ENCODE measurements around the gene RALGPS1.

RALGPS1 gene

DNA sequence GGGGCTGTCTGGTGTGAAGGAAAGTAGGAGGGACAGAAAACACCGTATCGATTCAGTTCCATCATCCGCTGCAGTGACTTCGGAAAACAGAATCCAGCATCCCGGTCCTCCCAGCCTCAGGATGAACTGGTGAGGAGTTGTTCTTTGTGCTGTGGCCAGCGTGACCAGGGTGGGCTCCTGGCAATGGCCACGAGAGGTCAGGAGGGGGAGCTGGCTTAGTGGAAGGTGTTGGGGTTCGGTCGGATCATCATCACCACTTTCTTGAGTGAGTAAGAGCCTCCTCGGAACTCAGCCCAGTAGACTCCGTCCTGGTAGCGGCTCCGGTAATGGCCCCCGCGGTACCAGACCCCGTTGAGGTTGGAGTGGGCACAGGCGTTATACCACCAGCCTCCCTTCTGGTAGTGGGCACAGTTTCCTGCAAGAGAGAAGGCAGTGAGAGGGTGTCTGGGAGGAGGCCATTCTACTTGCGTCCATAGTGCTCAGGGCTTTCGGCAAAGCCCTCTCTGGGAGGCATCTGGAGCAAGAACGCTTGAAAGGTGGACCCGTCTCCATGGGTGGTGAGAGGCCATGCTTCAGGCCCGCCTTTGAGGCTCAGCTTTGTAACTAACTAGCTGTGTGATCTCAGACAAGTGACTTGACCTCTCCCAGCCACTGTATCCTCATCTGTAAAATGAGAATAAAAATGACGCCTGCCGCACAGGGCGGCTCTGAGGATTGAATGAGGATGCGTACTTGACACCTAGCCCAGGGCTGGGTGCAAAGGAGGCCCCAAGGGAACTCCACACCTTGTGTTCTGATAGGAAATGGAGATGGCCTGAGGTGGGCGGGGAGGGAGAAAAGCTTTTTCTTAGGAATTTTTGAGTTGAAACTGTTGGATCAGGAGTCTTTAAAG lies 174.4 kb downstream of the RALGPS1 start:
- Mint-ChIP-seq H3K36me3 (ENCODE audit: low read depth) (no peaks in the 10 kb centered on the region), H3K27ac (no peak overlapping the region), H3K9me3 (no peaks in the 10 kb centered on the region), H3K4me3 (no peak overlapping the region), H3K4me1 (ENCODE audit: low read depth) (no peaks in the 10 kb centered on the region), H3K27me3 (peaks cover 16% of the 10 kb centered on the region)
- intact Hi-C loops (cut with micrococcal nuclease): no loop called here

- H3K4me3 Mint-ChIP-seq: no peak overlapping the region
- H3K4me1 Mint-ChIP-seq (ENCODE audit: low read depth): no peaks in the 10 kb centered on the region
Measured at GRCh38 chr9:127089631-127090081, 175.1 kb downstream of the RALGPS1 start.

GRCh38 chr9:127090341-127090985 lies 175.9 kb downstream of the RALGPS1 start:
- H3K4me1 Mint-ChIP-seq (ENCODE audit: low read depth): no peaks in the 10 kb centered on the region
- intact Hi-C loops (cut with micrococcal nuclease): no loop called here
- H3K4me3 Mint-ChIP-seq: no peak overlapping the region
- no peak overlapping the region for H3K27ac Mint-ChIP-seq
- H3K27me3 Mint-ChIP-seq: peaks cover 11% of the 10 kb centered on the region
- no peaks in the 10 kb centered on the region for H3K36me3 Mint-ChIP-seq (ENCODE audit: low read depth)
- no peaks in the 10 kb centered on the region for H3K9me3 Mint-ChIP-seq

More at GRCh38 chr9:127089631-127090081, 175.1 kb downstream of the RALGPS1 start:
- Mint-ChIP-seq H3K27me3 (peaks cover 11% of the 10 kb centered on the region), H3K27ac (no peak overlapping the region), H3K36me3 (ENCODE audit: low read depth) (no peaks in the 10 kb centered on the region), H3K9me3 (no peaks in the 10 kb centered on the region)
- intact Hi-C loops (cut with micrococcal nuclease): no loop called here

- Mint-ChIP-seq H3K27me3 (peaks cover 10% of the 10 kb centered on the region), H3K4me3 (no peak overlapping the region), H3K27ac (no peak overlapping the region), H3K36me3 (ENCODE audit: low read depth) (no peaks in the 10 kb centered on the region), H3K4me1 (ENCODE audit: low read depth) (no peaks in the 10 kb centered on the region), H3K9me3 (no peaks in the 10 kb centered on the region)
- intact Hi-C loops (cut with micrococcal nuclease): no loop called here
Measured at GRCh38 chr9:127091526-127091925, 176.9 kb downstream of the RALGPS1 start.

DNA sequence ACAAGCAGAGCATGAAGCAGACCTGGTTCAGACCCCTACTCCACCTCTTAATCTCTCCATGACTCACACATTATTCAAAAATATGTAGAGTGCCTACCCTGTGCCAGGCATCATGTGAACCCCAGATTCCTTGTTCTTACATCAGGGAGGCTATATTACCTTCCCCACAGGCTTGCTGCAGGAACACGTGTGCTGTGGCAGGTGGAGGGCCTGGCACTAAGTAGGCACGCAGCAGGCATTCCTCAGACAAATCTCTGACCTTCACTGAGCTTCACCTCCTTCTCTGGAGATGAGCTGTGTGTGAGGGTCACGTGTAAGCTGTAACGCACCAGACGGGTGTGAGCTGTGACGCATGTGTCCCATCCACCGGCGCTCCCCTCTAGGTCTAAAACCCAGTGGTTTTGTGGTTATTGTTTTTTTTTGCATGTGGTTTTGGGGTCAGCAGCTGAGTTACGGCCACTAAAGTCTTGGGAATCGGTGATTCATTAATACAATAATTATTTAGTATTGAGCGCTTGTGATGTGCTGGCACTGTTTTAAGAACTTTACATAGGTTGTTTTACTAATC lies 177.5 kb downstream of the RALGPS1 start:
- H3K36me3 Mint-ChIP-seq (ENCODE audit: low read depth): no peaks in the 10 kb centered on the region
- no peak overlapping the region for H3K27ac Mint-ChIP-seq
- H3K9me3 Mint-ChIP-seq: no peaks in the 10 kb centered on the region
- no peak overlapping the region for H3K4me3 Mint-ChIP-seq
- intact Hi-C loops (cut with micrococcal nuclease): no loop called here
- H3K4me1 Mint-ChIP-seq (ENCODE audit: low read depth): no peaks in the 10 kb centered on the region
- peaks cover 8% of the 10 kb centered on the region for H3K27me3 Mint-ChIP-seq

DNA sequence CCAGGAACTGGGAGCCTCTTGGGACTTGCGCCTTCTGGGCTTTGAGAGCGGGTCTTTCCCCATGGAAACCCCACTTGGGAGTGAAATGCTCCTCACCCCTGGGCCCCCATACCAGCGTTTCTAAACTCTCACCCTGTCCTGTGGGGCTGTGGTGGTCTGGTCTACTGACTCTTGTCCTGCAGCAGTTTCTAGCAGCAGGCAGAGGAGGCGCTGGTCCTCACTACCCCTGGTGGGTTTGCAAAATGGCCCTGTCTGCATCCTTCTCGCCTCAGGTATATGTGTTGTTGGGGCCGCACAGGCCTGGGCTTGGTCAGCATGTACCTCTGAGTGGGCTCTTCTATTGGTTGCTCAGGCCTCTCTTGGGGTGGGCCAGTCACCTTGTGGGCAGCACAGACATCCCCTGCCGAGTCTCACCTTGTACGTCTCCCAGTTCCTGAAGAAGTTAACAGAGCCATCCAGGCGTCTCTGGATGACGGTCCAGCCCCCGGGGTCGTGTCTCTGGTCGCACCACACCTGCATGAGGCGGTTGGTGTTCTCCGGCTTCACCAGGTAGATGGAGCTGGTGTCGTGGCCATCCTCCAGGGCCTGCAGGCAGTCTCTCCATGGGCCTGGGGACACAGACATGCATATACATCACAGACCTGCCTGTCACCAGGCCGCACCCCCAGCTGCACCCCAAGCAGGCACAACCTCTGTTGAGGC lies 178.9 kb downstream of the RALGPS1 start:
- Mint-ChIP-seq H3K4me3 (no peak overlapping the region), H3K4me1 (ENCODE audit: low read depth) (no peaks in the 10 kb centered on the region), H3K9me3 (no peaks in the 10 kb centered on the region), H3K27me3 (peaks cover 10% of the 10 kb centered on the region), H3K27ac (no peak overlapping the region), H3K36me3 (ENCODE audit: low read depth) (no peaks in the 10 kb centered on the region)
- intact Hi-C loops (cut with micrococcal nuclease): no loop called here

GRCh38 chr9:127095411-127095810 lies 180.8 kb downstream of the RALGPS1 start:
- H3K4me3 Mint-ChIP-seq: no peak overlapping the region
- H3K36me3 Mint-ChIP-seq (ENCODE audit: low read depth): no peaks in the 10 kb centered on the region
- intact Hi-C loops (cut with micrococcal nuclease): no loop called here
- peaks cover 6% of the 10 kb centered on the region for H3K27me3 Mint-ChIP-seq
- no peak overlapping the region for H3K27ac Mint-ChIP-seq
- H3K9me3 Mint-ChIP-seq: no peaks in the 10 kb centered on the region
- no peaks in the 10 kb centered on the region for H3K4me1 Mint-ChIP-seq (ENCODE audit: low read depth)

GRCh38 chr9:127096208-127096607 lies 181.6 kb downstream of the RALGPS1 start:
- intact Hi-C loops (cut with micrococcal nuclease): no loop called here
- Mint-ChIP-seq H3K9me3 (no peaks in the 10 kb centered on the region), H3K4me1 (ENCODE audit: low read depth) (no peaks in the 10 kb centered on the region), H3K27me3 (peaks cover 8% of the 10 kb centered on the region), H3K36me3 (ENCODE audit: low read depth) (no peaks in the 10 kb centered on the region), H3K27ac (no peak overlapping the region), H3K4me3 (no peak overlapping the region)

DNA sequence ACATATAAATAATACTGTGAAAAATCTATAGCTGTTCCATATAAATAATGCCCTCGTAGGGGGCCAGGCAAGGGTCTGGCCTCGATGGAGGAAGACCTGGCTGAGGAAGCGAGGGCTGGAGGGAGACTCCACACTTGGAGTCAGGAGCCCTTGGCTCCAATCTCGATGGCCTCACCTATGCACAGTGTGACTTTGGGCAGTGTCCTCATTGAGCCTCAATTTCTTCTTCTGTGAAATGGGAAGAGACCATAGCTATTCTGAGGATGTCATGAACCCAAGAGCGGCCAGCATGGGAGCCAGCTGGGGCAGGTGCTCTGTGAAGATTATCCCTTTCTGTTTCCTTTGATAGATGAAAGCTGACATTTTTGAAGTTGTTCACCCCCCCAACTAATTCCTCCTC lies 183.1 kb downstream of the RALGPS1 start:
- H3K27ac Mint-ChIP-seq: no peak overlapping the region
- H3K4me3 Mint-ChIP-seq: no peak overlapping the region
- H3K4me1 Mint-ChIP-seq (ENCODE audit: low read depth): no peaks in the 10 kb centered on the region
- intact Hi-C loops (cut with micrococcal nuclease): no loop called here
- no peaks in the 10 kb centered on the region for H3K36me3 Mint-ChIP-seq (ENCODE audit: low read depth)
- H3K9me3 Mint-ChIP-seq: no peaks in the 10 kb centered on the region
- H3K27me3 Mint-ChIP-seq: peaks cover 6% of the 10 kb centered on the region

DNA sequence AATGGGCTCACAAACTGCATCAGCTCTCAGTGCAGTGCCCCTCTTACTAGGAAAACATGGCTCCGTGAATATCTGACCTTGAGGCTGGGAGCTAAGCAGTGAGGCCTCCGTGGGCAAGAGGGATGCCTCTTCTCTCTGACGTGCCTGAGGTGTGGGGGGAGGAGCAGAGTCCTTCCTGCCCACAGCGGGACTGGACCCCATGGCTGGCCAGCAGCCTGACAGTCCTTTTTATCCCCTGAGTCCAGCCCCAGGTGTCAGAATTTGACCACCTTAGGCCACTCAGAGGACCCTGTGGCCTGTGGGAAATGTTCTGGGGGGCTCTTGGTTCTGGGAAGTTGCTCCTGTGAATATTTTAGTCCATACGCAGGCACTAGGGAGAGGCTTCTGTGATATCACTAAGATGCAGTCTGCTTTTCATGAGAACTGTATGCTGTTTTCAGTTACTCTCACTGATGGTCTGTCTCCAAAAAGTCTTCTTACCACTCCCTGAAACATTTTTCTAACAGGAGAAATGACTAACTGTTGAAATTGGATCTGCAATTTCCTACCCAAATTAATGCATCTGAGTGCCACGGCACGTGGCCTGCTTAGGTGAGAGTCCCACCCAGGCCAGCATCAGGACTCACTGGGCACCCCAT lies 184.5 kb downstream of the RALGPS1 start:
- H3K4me1 Mint-ChIP-seq (ENCODE audit: low read depth): peaks cover 8% of the 10 kb centered on the region
- H3K27ac Mint-ChIP-seq: no peak overlapping the region
- no peak overlapping the region for H3K4me3 Mint-ChIP-seq
- intact Hi-C loops (cut with micrococcal nuclease): no loop called here
- no peaks in the 10 kb centered on the region for H3K36me3 Mint-ChIP-seq (ENCODE audit: low read depth)
- H3K27me3 Mint-ChIP-seq: peaks cover 6% of the 10 kb centered on the region
- H3K9me3 Mint-ChIP-seq: no peaks in the 10 kb centered on the region

GRCh38 chr9:127099664-127100063 lies 185.1 kb downstream of the RALGPS1 start:
- Mint-ChIP-seq H3K9me3 (no peaks in the 10 kb centered on the region), H3K27me3 (peaks cover 6% of the 10 kb centered on the region), H3K36me3 (ENCODE audit: low read depth) (no peaks in the 10 kb centered on the region), H3K4me1 (ENCODE audit: low read depth) (peaks cover 8% of the 10 kb centered on the region), H3K27ac (no peak overlapping the region), H3K4me3 (no peak overlapping the region)
- intact Hi-C loops (cut with micrococcal nuclease): no loop called here

DNA sequence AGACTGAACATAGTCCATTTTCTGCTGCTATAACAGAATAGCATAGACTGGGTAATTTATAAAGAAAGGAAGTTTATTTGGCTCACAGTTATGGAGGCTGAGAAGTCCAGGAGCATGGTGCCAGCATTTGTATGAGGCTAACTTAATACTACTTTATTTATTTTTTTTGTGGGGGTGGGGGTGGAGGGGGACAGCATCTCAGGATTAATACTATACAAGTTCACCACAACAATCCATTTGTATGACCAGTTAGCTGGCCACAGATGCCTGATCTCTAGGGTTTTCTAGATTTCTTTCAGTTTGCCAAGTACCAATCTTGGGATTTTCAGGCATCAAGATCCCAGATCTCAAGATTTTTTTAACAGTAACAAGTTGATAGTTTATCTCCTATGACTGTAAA lies 187.6 kb downstream of the RALGPS1 start:
- intact Hi-C loops (cut with micrococcal nuclease): no loop called here
- H3K4me1 Mint-ChIP-seq (ENCODE audit: low read depth): peaks cover 8% of the 10 kb centered on the region
- H3K27me3 Mint-ChIP-seq: peaks cover 6% of the 10 kb centered on the region
- H3K4me3 Mint-ChIP-seq: no peak overlapping the region
- H3K27ac Mint-ChIP-seq: no peak overlapping the region
- H3K9me3 Mint-ChIP-seq: no peaks in the 10 kb centered on the region
- no peaks in the 10 kb centered on the region for H3K36me3 Mint-ChIP-seq (ENCODE audit: low read depth)

GRCh38 chr9:127102788-127103187 lies 188.2 kb downstream of the RALGPS1 start:
- peaks cover 6% of the 10 kb centered on the region for H3K27me3 Mint-ChIP-seq
- H3K36me3 Mint-ChIP-seq (ENCODE audit: low read depth): no peaks in the 10 kb centered on the region
- peaks cover 8% of the 10 kb centered on the region for H3K4me1 Mint-ChIP-seq (ENCODE audit: low read depth)
- intact Hi-C loops (cut with micrococcal nuclease): no loop called here
- no peak overlapping the region for H3K4me3 Mint-ChIP-seq
- no peak overlapping the region for H3K27ac Mint-ChIP-seq
- no peaks in the 10 kb centered on the region for H3K9me3 Mint-ChIP-seq
